ENCODE data around the gene WDR73. TPM values are rescaled to one million over a fixed set of nuclear protein-coding genes. Genes with fewer than 3 reads are reported as not detected.
A peak's percentile ranks its signal among the peaks of the same experiment; 100 is the strongest.

Gene WDR73
- total and polyA plus RNA-seq, 10 of the 15 experiments (the other 5 are each of a cell fraction or from before 2014, with no cell fraction given) = 4.4 to 25.6 (median 16.3) TPM

- TF ChIP-seq RBBP5 (conservative IDR thresholded peaks at IDR 0.05) (no peak), RFX5 (IDR thresholded peaks at IDR 0.05; ENCODE audit: low read depth, low read length) (no peak), ZNF217 (IDR thresholded peaks at IDR 0.05) (no peak), CREM (IDR thresholded peaks at IDR 0.05; ENCODE audit: low read depth) (peak; percentile 48; the same call in 1 of the 2 replicates), BACH1 (IDR thresholded peaks at IDR 0.05; ENCODE audit: borderline replicate concordance) (no peak), BHLHE40 (IDR thresholded peaks at IDR 0.05; ENCODE audit: borderline replicate concordance in 1 of 2, low read depth in 2 of 2, low read length in 1 of 2) (no peak; a peak in 1 of 4 replicates), NBN (IDR thresholded peaks at IDR 0.05) (0 out of 2 replicates have a peak, but pooled peaks have one; percentile 29)
Measured at GRCh38 chr15:84600687-84601554, 53.2 kb downstream of the WDR73 start, which contains the start of gene ZSCAN2 (continued).

- DNase-seq (ENCODE audit: low read depth, low spot score) (no peak), ATAC-seq (peak; percentile 24), FAIRE-seq (no peak)
- Histone ChIP-seq H3K79me2 (ENCODE audit: control insufficient read depth, insufficient read depth, low read length) (peaks cover 1% of the 10 kb centered on the region; the same call in 1 of the 2 replicates), H3K36me3 (ENCODE audit: control insufficient read depth in 2 of 2, insufficient read depth in 2 of 2, low read length in 1 of 2) (peaks cover 0 to 5% of the 10 kb centered on the region in 2 experiments; a peak in 1 of 4 replicates), H3K4me3 (peak overlapping the region; percentile 90), H4K20me1 (ENCODE audit: control insufficient read depth, insufficient read depth) (no peaks in the 10 kb centered on the region), H3K9me3 (replicated peaks; ENCODE audit: control insufficient read depth, insufficient read depth, low read length) (no peaks in the 10 kb centered on the region; the same call in 2 of the 3 replicates), H3K27ac (ENCODE audit: control insufficient read depth, insufficient read depth) (no peak overlapping the region), H3K4me2 (ENCODE audit: control insufficient read depth, insufficient read depth) (peak overlapping the region; percentile 81), H3K9ac (ENCODE audit: control insufficient read depth, insufficient read depth, low read length) (peak overlapping the region; percentile 33; the same call in 1 of the 2 replicates), H2AFZ (ENCODE audit: control insufficient read depth, low read depth, low read length) (peak overlapping the region; percentile 96), H3K27me3 (replicated peaks in 1 of 2; ENCODE audit: control insufficient read depth in 2 of 2, insufficient read depth in 2 of 2, low read length in 1 of 2) (no peaks in the 10 kb centered on the region), H3K4me1 (ENCODE audit: control insufficient read depth, insufficient read depth, low read length) (peaks cover 36% of the 10 kb centered on the region)
- 6% methylated on average over 20 of the region's 20 CpGs for WGBS (ENCODE audit: insufficient coverage, insufficient replicate concordance, low lambda C conversion rate, missing lambda C conversion rate)
- BruUV-seq (replicated peaks) = no TSS peak
- ChIA-PET RAD21 (ENCODE audit: unreplicated experiment) (interaction anchor here (0.6 to 2.5 kb wide), 4 partner anchors 76 to 326 kb away, joined by 3 to 12 read pairs (median 4); no protein-coding TSS in a partner anchor), SMC1A (ENCODE audit: uncharacterized antibody, unreplicated experiment) (interaction anchor here (1.0 to 2.4 kb wide), 2 partner anchors 31 to 40 kb away, joined by 3 to 7 read pairs; no protein-coding TSS in a partner anchor), POLR2A (interaction anchor here (1.8 kb wide), 1 partner anchor 31 kb away, joined by 6 read pairs; no protein-coding TSS in a partner anchor), CTCF (interaction anchor here (2.0 to 5.3 kb wide), 4 partner anchors 53 to 278 kb away, joined by 6 to 52 read pairs (median 26); partner anchors contain the start of genes NMB and WDR73)
- in situ Hi-C loops (cut with MboI) (no loop called here), intact Hi-C loops (cut with micrococcal nuclease; ENCODE audit: unreplicated experiment) (loop anchor here (5.0 kb wide), 2 partner anchors 52 to 152 kb away; partner anchors contain the start of gene WDR73)
- peak; percentile 60; the same call in 1 of the 2 replicates for TF ChIP-seq MXI1 (IDR thresholded peaks at IDR 0.05; ENCODE audit: low read depth, low read length)
- no peak for TF ChIP-seq RUNX3 (IDR thresholded peaks at IDR 0.05; ENCODE audit: low read length)
- no peak for TF ChIP-seq ZNF592 (IDR thresholded peaks at IDR 0.05)
- no peak for TF ChIP-seq FOS (IDR thresholded peaks at IDR 0.05; ENCODE audit: borderline replicate concordance, extremely low read depth, insufficient read length)
- no peak for TF ChIP-seq SMAD1 (IDR thresholded peaks at IDR 0.05; ENCODE audit: low read depth, partially characterized antibody)
- peak in 1 of 2 experiments; percentile 34; a peak in 1 of 4 replicates for TF ChIP-seq BHLHE40 (IDR thresholded peaks at IDR 0.05; ENCODE audit: borderline replicate concordance in 1 of 2, low read depth in 2 of 2, low read length in 1 of 2)
- TF ChIP-seq EED (IDR thresholded peaks at IDR 0.05; ENCODE audit: low read depth) = 0 out of 2 replicates have a peak, but pooled peaks have one; percentile 2
- peak; percentile 51; the same call in 1 of the 2 replicates for TF ChIP-seq MAX (IDR thresholded peaks at IDR 0.05; ENCODE audit: low read depth, low read length)
- TF ChIP-seq SIN3A (IDR thresholded peaks at IDR 0.05; ENCODE audit: low read depth, low read length) = peak; percentile 22; the same call in 1 of the 2 replicates
- TF ChIP-seq ZZZ3 (IDR thresholded peaks at IDR 0.05; ENCODE audit: control insufficient read depth, insufficient read length, low read depth) = no peak
- TF ChIP-seq FOXK2 (IDR thresholded peaks at IDR 0.05) = peak; percentile 54
- TF ChIP-seq IKZF2 (IDR thresholded peaks at IDR 0.05) = no peak
Measured at GRCh38 chr15:84600331-84600686, 53.8 kb downstream of the WDR73 start.
